Neuronal stem cell (in vitro differentiated cells): ENCODE results near the gene DPYSL4.

Experiments used
- DNase-seq: peaks from one replicate; pipeline ENCODE4 v3.0.0-alpha.2; 2013; ENCODE audit warnings: low spot score
- H2AFZ ChIP-seq: one replicate; pipeline ENCODE4 v1.6.1; 2013; ENCODE audit warnings: mild to moderate bottlenecking, low read length, inconsistent platforms
- H2AK5ac ChIP-seq: 2 replicates; pipeline ENCODE4 v1.6.1; 2013; ENCODE audit warnings: low read depth, mild to moderate bottlenecking, inconsistent platforms, low read length, moderate library complexity, mixed read lengths
- H2BK120ac ChIP-seq: 2 replicates; pipeline ENCODE4 v1.6.1; 2013; ENCODE audit warnings: low read depth, mild to moderate bottlenecking, inconsistent platforms, low read length, moderate library complexity, mixed read lengths
- H2BK12ac ChIP-seq: one replicate; pipeline ENCODE4 v1.6.1; 2013; ENCODE audit warnings: low read length, inconsistent platforms
- H2BK15ac ChIP-seq: 2 replicates; pipeline ENCODE4 v1.6.1; 2013; ENCODE audit warnings: mild to moderate bottlenecking, low read length, inconsistent platforms, mixed read lengths
- H2BK5ac ChIP-seq: one replicate; pipeline ENCODE4 v1.6.1; 2013; ENCODE audit warnings: inconsistent platforms, mild to moderate bottlenecking, low read length, moderate library complexity
- H3K14ac ChIP-seq: one replicate; pipeline ENCODE4 v1.6.1; 2013; ENCODE audit warnings: low read length, inconsistent platforms
- H3K18ac ChIP-seq: 2 replicates; pipeline ENCODE4 v1.6.1; 2013; ENCODE audit warnings: low read length, inconsistent platforms
- H3K23ac ChIP-seq: 2 replicates; pipeline ENCODE4 v1.6.1; 2013; ENCODE audit warnings: low read depth, mild to moderate bottlenecking, mixed read lengths, low read length, inconsistent platforms; ENCODE audit not compliant: poor library complexity
- H3K27ac ChIP-seq: replicated peaks from 3 replicates; pipeline ENCODE4 v1.5.1; 2013; ENCODE audit warnings: low read length, inconsistent platforms
- H3K27me3 ChIP-seq, 3 experiments: 2 replicates each; pipeline ENCODE4 v1.6.1; 2013; ENCODE audit warnings: low read length in 3 of 3, mild to moderate bottlenecking in 2 of 3, inconsistent platforms in 1 of 3, low read depth in 1 of 3, mixed read lengths in 1 of 3, moderate library complexity in 1 of 3; ENCODE audit not compliant: control insufficient read depth in 3 of 3, insufficient read depth in 3 of 3
- H3K36me3 ChIP-seq, 2 donors: replicated peaks in 1 of 2; 2 replicates each; pipeline ENCODE4 v1.6.1; 2013; ENCODE audit warnings: low read length in 2 of 2; ENCODE audit not compliant: control insufficient read depth in 2 of 2, insufficient read depth in 2 of 2
- H3K4ac ChIP-seq: 2 replicates; pipeline ENCODE4 v1.6.1; 2013; ENCODE audit warnings: inconsistent platforms, mild to moderate bottlenecking, low read length, moderate library complexity
- H3K4me1 ChIP-seq, 2 donors: 1 replicate in 1 of 2; 2 replicates in 1 of 2; pipeline ENCODE4 v1.6.1; 2013; ENCODE audit warnings: low read length in 2 of 2, low read depth in 1 of 2; ENCODE audit not compliant: control insufficient read depth in 2 of 2, insufficient read depth in 1 of 2
- H3K4me2 ChIP-seq: one replicate; pipeline ENCODE4 v1.6.1; 2013; ENCODE audit warnings: mild to moderate bottlenecking, low read length, inconsistent platforms; ENCODE audit not compliant: insufficient read depth, poor library complexity, severe bottlenecking
- H3K4me3 ChIP-seq, 2 donors: 2 replicates each; pipeline ENCODE4 v1.5.1; 2013; ENCODE audit warnings: low read length in 2 of 2, mild to moderate bottlenecking in 2 of 2, inconsistent platforms in 1 of 2, moderate library complexity in 1 of 2
- H3K79me1 ChIP-seq: one replicate; pipeline ENCODE4 v1.6.1; 2013; ENCODE audit warnings: low read depth, mild to moderate bottlenecking, inconsistent platforms, low read length, moderate library complexity
- H3K9ac ChIP-seq: one replicate; pipeline ENCODE4 v1.6.1; 2013; ENCODE audit warnings: mild to moderate bottlenecking, low read depth, low read length, inconsistent platforms; ENCODE audit not compliant: poor library complexity
- H3K9me3 ChIP-seq, 2 donors: replicated peaks in 1 of 2; 2 replicates each; pipeline versions ENCODE3 to v1.6.1; 2013; ENCODE audit warnings: low read length in 2 of 2, mild to moderate bottlenecking in 2 of 2, inconsistent platforms in 1 of 2, low read depth in 1 of 2, mixed read lengths in 1 of 2, moderate library complexity in 1 of 2; ENCODE audit not compliant: control insufficient read depth in 2 of 2, insufficient read depth in 1 of 2
- H4K8ac ChIP-seq: one replicate; pipeline ENCODE4 v1.6.1; 2013; ENCODE audit warnings: low read depth, mild to moderate bottlenecking, inconsistent platforms, low read length, moderate library complexity
- H4K91ac ChIP-seq: one replicate; pipeline ENCODE4 v1.6.1; 2013; ENCODE audit warnings: low read length, low read depth, mild to moderate bottlenecking, inconsistent platforms; ENCODE audit not compliant: poor library complexity
- WGBS, 2 donors: extraction: QIAGEN DNeasy Blood & Tissue Kit; methylation state at CpG; one replicate each; pipeline ENCODE4 v1.1.7; 2013; ENCODE audit warnings: missing lambda C conversion rate in 2 of 2, mixed read lengths in 1 of 2; ENCODE audit not compliant: insufficient read length in 2 of 2, insufficient replicate concordance in 1 of 2; ENCODE audit errors: extremely low coverage in 2 of 2; 5-methylcytosine and 5-hydroxymethylcytosine counted together

DPYSL4 gene

GRCh38 chr10:132201111-132201969 lies 14.6 kb downstream of the DPYSL4 start:
- Histone ChIP-seq H3K36me3 (peaks cover 29 to 91% of the 10 kb centered on the region in 2 donors), H3K27ac (no peak overlapping the region), H3K4me2 (no peak overlapping the region), H3K23ac (peak overlapping the region; percentile 43), H2AK5ac (no peak overlapping the region), H4K91ac (peak overlapping the region; percentile 30), H4K8ac (no peak overlapping the region), H3K4me3 (no peak overlapping the region), H2BK120ac (no peak overlapping the region), H3K4ac (no peak overlapping the region), H3K27me3 (no peaks in the 10 kb centered on the region), H3K9me3 (no peaks in the 10 kb centered on the region), H3K4me1 (no peaks in the 10 kb centered on the region), H2AFZ (no peak overlapping the region), H2BK15ac (no peak overlapping the region), H3K14ac (peak overlapping the region; percentile 38), H3K79me1 (peaks cover 5% of the 10 kb centered on the region), H2BK12ac (no peak overlapping the region), H2BK5ac (peak overlapping the region; percentile 53), H3K18ac (no peak overlapping the region), H3K9ac (peak overlapping the region; percentile 21)
- no CpG with 5 or more reads among the region's 35 CpGs for WGBS, 2 donors
- DNase-seq, result no peak

- WGBS, 2 donors, result no CpG with 5 or more reads among the region's 48 CpGs
- Histone ChIP-seq H3K9me3 (no peaks in the 10 kb centered on the region), H3K4me2 (no peak overlapping the region), H2AK5ac (no peak overlapping the region), H3K4me3 (no peak overlapping the region), H3K18ac (peak overlapping the region; percentile 57), H4K91ac (no peak overlapping the region), H3K23ac (peak overlapping the region; percentile 85), H2BK5ac (no peak overlapping the region), H3K4me1 (no peaks in the 10 kb centered on the region), H2BK15ac (no peak overlapping the region), H2BK120ac (no peak overlapping the region), H2AFZ (no peak overlapping the region), H3K79me1 (peaks cover 5% of the 10 kb centered on the region), H4K8ac (no peak overlapping the region), H3K14ac (peak overlapping the region; percentile 38), H3K36me3 (peaks cover 24 to 82% of the 10 kb centered on the region in 2 donors), H3K27ac (no peak overlapping the region), H3K4ac (no peak overlapping the region), H3K9ac (no peak overlapping the region), H2BK12ac (peak overlapping the region; percentile 58), H3K27me3 (no peaks in the 10 kb centered on the region)
- no peak for DNase-seq
These were observed 15.6 kb downstream of the DPYSL4 start for GRCh38 chr10:132202070-132202970.

DNA sequence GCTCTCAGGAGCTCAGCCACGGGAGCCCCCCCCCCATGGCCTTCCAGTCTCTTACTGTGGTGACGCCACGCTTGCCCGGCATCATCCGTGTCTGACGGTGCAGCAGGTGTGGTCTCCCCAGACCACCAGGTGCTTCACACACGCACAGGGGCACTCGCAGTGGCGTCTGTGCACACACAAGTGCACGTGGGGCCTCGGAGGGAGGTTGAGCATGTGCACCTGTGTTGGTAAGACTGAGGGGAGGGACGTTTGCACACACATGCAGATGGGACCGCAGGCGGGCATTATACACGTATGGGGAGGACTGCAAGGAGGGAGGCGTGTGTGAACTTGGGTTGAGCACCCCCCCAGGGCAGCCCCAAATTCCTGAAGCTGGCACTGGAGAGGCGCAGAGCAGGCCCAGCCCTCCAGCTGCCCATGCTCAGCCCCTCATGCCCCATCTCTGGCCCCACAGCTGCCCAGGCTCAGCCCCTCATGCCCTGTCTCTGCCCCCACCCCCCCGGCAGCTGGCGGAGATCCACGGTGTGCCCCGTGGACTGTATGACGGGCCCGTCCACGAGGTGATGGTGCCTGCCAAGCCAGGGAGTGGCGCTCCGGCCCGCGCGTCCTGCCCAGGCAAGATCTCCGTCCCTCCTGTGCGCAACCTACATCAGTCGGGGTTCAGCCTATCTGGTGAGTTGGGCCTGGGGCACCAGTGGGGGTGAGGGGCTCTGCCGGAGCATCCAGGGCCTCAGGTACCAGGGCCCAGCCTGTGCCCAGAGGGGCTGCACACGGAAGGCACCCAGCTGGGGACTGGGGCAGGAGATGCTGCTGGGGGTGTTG lies 16.7 kb downstream of the DPYSL4 start:
- no peak overlapping the region for H3K4ac ChIP-seq
- no peak overlapping the region for H3K4me2 ChIP-seq
- WGBS, 2 donors, result no CpG with 5 or more reads among the region's 34 CpGs

More for the DNA sequence above, 16.7 kb downstream of the DPYSL4 start:
- H3K79me1 ChIP-seq, result peaks cover 3% of the 10 kb centered on the region
- no peaks in the 10 kb centered on the region for H3K4me1 ChIP-seq
- H3K9me3 ChIP-seq, result no peaks in the 10 kb centered on the region
- no peak overlapping the region for H2BK12ac ChIP-seq
- H3K18ac ChIP-seq, result no peak overlapping the region
- no peak overlapping the region for H3K23ac ChIP-seq
- no peak overlapping the region for H2BK120ac ChIP-seq
- no peaks in the 10 kb centered on the region for H3K27me3 ChIP-seq
- H2AK5ac ChIP-seq, result no peak overlapping the region
- H2BK15ac ChIP-seq, result no peak overlapping the region
- no peak overlapping the region for H4K8ac ChIP-seq
- H4K91ac ChIP-seq, result no peak overlapping the region
- peak overlapping the region; percentile 38 for H3K14ac ChIP-seq
- peaks cover 20 to 70% of the 10 kb centered on the region in 2 donors for H3K36me3 ChIP-seq
- DNase-seq, result no peak
- H3K4me3 ChIP-seq, result no peak overlapping the region
- no peak overlapping the region for H2BK5ac ChIP-seq
- H3K9ac ChIP-seq, result no peak overlapping the region
- H3K27ac ChIP-seq, result no peak overlapping the region
- H2AFZ ChIP-seq, result no peak overlapping the region
